H9 (cell line): ENCODE results near the gene IL1RL2. TPM values are rescaled to one million over a fixed set of nuclear protein-coding genes. Genes with fewer than 3 reads are reported as not detected.

Experiments
- DNase-seq: peaks from one replicate; pipeline ENCODE4 v3.0.0-alpha.2; 2017
- H2AFZ ChIP-seq: one replicate; pipeline ENCODE4 v1.6.1; 2013; ENCODE audit warnings: mild to moderate bottlenecking, low read length, control low read depth, moderate library complexity
- H2AK5ac ChIP-seq: 2 replicates; pipeline ENCODE4 v1.6.1; 2013; ENCODE audit warnings: low read length, control low read depth, mixed read lengths; ENCODE audit not compliant: insufficient read length
- H2BK120ac ChIP-seq: one replicate; pipeline ENCODE4 v1.6.1; 2013; ENCODE audit warnings: low read depth, mild to moderate bottlenecking, low read length, control low read depth, inconsistent platforms; ENCODE audit not compliant: poor library complexity, severe bottlenecking
- H2BK12ac ChIP-seq: 2 replicates; pipeline ENCODE4 v1.6.1; 2013; ENCODE audit warnings: low read length, control low read depth, mixed read lengths, low read depth; ENCODE audit not compliant: insufficient read length
- H2BK15ac ChIP-seq: 2 replicates; pipeline ENCODE4 v1.6.1; 2013; ENCODE audit warnings: low read depth, low read length, control low read depth
- H2BK20ac ChIP-seq: one replicate; pipeline ENCODE4 v1.6.1; 2013; ENCODE audit warnings: low read depth, mild to moderate bottlenecking, low read length, control low read depth, inconsistent platforms; ENCODE audit not compliant: poor library complexity, severe bottlenecking
- H2BK5ac ChIP-seq: 2 replicates; pipeline ENCODE4 v1.6.1; 2013; ENCODE audit warnings: low read length, control low read depth, mixed read lengths; ENCODE audit not compliant: insufficient read length
- H3K14ac ChIP-seq: 2 replicates; pipeline ENCODE4 v1.6.1; 2013; ENCODE audit warnings: low read length, control low read depth; ENCODE audit not compliant: insufficient read depth
- H3K18ac ChIP-seq: 2 replicates; pipeline ENCODE4 v1.6.1; 2013; ENCODE audit warnings: low read depth, mild to moderate bottlenecking, mixed read lengths, low read length, control low read depth; ENCODE audit not compliant: insufficient read length
- H3K23ac ChIP-seq: 2 replicates; pipeline ENCODE4 v1.6.1; 2013; ENCODE audit warnings: low read length, control low read depth, mixed read lengths, low read depth; ENCODE audit not compliant: insufficient read length
- H3K23me2 ChIP-seq: 2 replicates; pipeline ENCODE4 v1.6.1; 2013; ENCODE audit warnings: low read depth, mild to moderate bottlenecking, mixed read lengths, low read length, control low read depth; ENCODE audit not compliant: insufficient read length, poor library complexity, severe bottlenecking
- H3K27ac ChIP-seq: 2 replicates; pipeline ENCODE4 v1.5.1; 2013; ENCODE audit warnings: low read length, control low read depth, mixed read lengths, low read depth; ENCODE audit not compliant: insufficient read length
- H3K27me3 ChIP-seq: 2 replicates; pipeline ENCODE4 v1.6.1; 2013; ENCODE audit warnings: low read length, control low read depth, inconsistent platforms; ENCODE audit not compliant: insufficient read depth
- H3K4ac ChIP-seq: 2 replicates; pipeline ENCODE4 v1.6.1; 2013; ENCODE audit warnings: low read depth, mild to moderate bottlenecking, control low read depth, inconsistent platforms, low read length, moderate library complexity
- H3K4me1 ChIP-seq: 2 replicates; pipeline ENCODE4 v1.6.1; 2013; ENCODE audit warnings: low read length, control low read depth, inconsistent platforms; ENCODE audit not compliant: insufficient read depth
- H3K4me2 ChIP-seq: 2 replicates; pipeline ENCODE4 v1.6.1; 2013; ENCODE audit warnings: low read length, control low read depth, mixed read lengths; ENCODE audit not compliant: insufficient read length, insufficient read depth
- H3K56ac ChIP-seq: 2 replicates; pipeline ENCODE4 v1.6.1; 2013; ENCODE audit warnings: low read depth, mild to moderate bottlenecking, mixed read lengths, low read length, control low read depth; ENCODE audit not compliant: insufficient read length
- H3K79me1 ChIP-seq: 2 replicates; pipeline ENCODE4 v1.6.1; 2013; ENCODE audit warnings: low read depth, mild to moderate bottlenecking, moderate library complexity, low read length, control low read depth, inconsistent platforms; ENCODE audit not compliant: insufficient read depth, poor library complexity, severe bottlenecking
- H3K79me2 ChIP-seq: 2 replicates; pipeline ENCODE4 v1.6.1; 2013; ENCODE audit warnings: low read length, control low read depth, inconsistent platforms; ENCODE audit not compliant: insufficient read depth
- H3K9ac ChIP-seq: 2 replicates; pipeline ENCODE4 v1.6.1; 2013; ENCODE audit warnings: low read length, control low read depth, mixed read lengths; ENCODE audit not compliant: insufficient read length; ENCODE audit errors: extremely low read depth
- H3K9me3 ChIP-seq: one replicate; pipeline ENCODE4 v1.6.1; 2013; ENCODE audit warnings: low read depth, low read length, inconsistent platforms; ENCODE audit not compliant: control insufficient read depth
- H3T11ph ChIP-seq: one replicate; pipeline ENCODE4 v1.6.1; 2013; ENCODE audit warnings: mild to moderate bottlenecking, low read length, control low read depth, inconsistent platforms
- H4K20me1 ChIP-seq: one replicate; pipeline ENCODE4 v1.6.1; 2013; ENCODE audit not compliant: control insufficient read depth, insufficient read length, insufficient read depth
- H4K5ac ChIP-seq: 2 replicates; pipeline ENCODE4 v1.6.1; 2013; ENCODE audit warnings: low read depth, mild to moderate bottlenecking, mixed read lengths, low read length, control low read depth; ENCODE audit not compliant: insufficient read length
- H4K8ac ChIP-seq: replicated peaks from 2 replicates; pipeline ENCODE4 v1.6.1; 2013; ENCODE audit warnings: low read length, control low read depth, mixed read lengths, low read depth; ENCODE audit not compliant: insufficient read length
- H4K91ac ChIP-seq: 2 replicates; pipeline ENCODE4 v1.6.1; 2013; ENCODE audit warnings: low read depth, mild to moderate bottlenecking, moderate library complexity, mixed read lengths, low read length, control low read depth; ENCODE audit not compliant: insufficient read length
- H3K27ac Mint-ChIP-seq, 3 experiments: 2 replicates in 2 of 3; 3 replicates in 1 of 3; pipeline ENCODE4 v1.8.0; 2020 to 2021; ENCODE audit warnings: mixed read lengths in 3 of 3, mild to moderate bottlenecking in 1 of 3, moderate library complexity in 1 of 3
- H3K27me3 Mint-ChIP-seq: 2 replicates; pipeline ENCODE4 v1.8.0; 2021; ENCODE audit warnings: low read depth, mild to moderate bottlenecking, moderate library complexity, mixed read lengths
- H3K36me3 Mint-ChIP-seq, 3 experiments: 2 replicates in 2 of 3; 3 replicates in 1 of 3; pipeline ENCODE4 v1.8.0; 2020 to 2021; ENCODE audit warnings: low read depth in 3 of 3, mixed read lengths in 3 of 3; ENCODE audit not compliant: insufficient read depth in 1 of 3
- H3K4me1 Mint-ChIP-seq, 2 experiments: 2 replicates each; pipeline ENCODE4 v1.8.0; 2020; ENCODE audit warnings: mixed read lengths in 2 of 2
- H3K4me3 Mint-ChIP-seq, 2 experiments: 2 replicates in 1 of 2; 3 replicates in 1 of 2; pipeline ENCODE4 v1.8.0; 2020 to 2021; ENCODE audit warnings: mild to moderate bottlenecking in 2 of 2, mixed read lengths in 2 of 2, moderate library complexity in 1 of 2
- H3K9me3 Mint-ChIP-seq, 2 experiments: 2 replicates in 1 of 2; 3 replicates in 1 of 2; pipeline ENCODE4 v1.8.0; 2020; ENCODE audit warnings: mild to moderate bottlenecking in 2 of 2, mixed read lengths in 2 of 2, moderate library complexity in 1 of 2
- WGBS: extraction: QIAGEN DNeasy Blood & Tissue Kit; methylation state at CpG from one replicate; pipeline ENCODE4 v1.1.7; 2013; ENCODE audit warnings: missing lambda C conversion rate, low lambda C conversion rate, mixed read lengths; ENCODE audit not compliant: insufficient read length; ENCODE audit errors: extremely low coverage; 5-methylcytosine and 5-hydroxymethylcytosine counted together
- total RNA-seq: library from RNA; stranded (reverse); gene quantifications from 2 replicates; pipeline ENCODE4 v1.2.1, GENCODE V29; 2021
- TF ChIP-seq, protein P1 (sequence below): fragments of 200-600 bp; sonication (generic); conservative IDR thresholded peaks from 3 replicates; pipeline ENCODE4 v1.8.0; 2021; ENCODE audit warnings: antibody characterized with exemption, mild to moderate bottlenecking

Gene IL1RL2
- total RNA-seq, 1 experiment from 2014 or later, result not detected

DNA sequence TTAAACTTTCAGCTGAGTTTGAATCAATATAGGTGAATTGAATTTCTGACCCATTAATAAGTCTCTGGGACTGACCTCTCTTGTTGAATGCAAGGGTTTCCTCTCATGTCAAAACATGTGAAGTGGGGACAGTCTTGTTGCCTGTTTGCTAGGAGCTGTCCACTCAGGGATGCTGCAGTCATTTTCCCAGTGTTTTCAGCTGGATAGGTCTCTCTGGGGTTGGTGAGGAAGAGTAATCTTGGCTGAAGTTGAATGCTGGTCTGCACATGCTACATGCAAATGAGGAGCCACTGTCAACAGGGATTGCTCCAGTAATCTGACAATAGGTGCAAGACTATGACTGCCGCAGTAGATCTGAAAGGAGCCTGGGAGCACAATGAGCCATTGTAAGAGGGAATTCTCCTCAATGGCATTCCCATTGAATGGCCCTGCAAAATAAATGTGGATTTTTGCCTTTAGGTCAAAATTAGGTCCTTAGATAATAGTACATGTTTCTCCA, 90.4 kb downstream of the IL1RL2 start:
- H3K23ac ChIP-seq, result no peak overlapping the region
- H3K4me2 ChIP-seq, result no peak overlapping the region
- TF ChIP-seq, protein P1, sequence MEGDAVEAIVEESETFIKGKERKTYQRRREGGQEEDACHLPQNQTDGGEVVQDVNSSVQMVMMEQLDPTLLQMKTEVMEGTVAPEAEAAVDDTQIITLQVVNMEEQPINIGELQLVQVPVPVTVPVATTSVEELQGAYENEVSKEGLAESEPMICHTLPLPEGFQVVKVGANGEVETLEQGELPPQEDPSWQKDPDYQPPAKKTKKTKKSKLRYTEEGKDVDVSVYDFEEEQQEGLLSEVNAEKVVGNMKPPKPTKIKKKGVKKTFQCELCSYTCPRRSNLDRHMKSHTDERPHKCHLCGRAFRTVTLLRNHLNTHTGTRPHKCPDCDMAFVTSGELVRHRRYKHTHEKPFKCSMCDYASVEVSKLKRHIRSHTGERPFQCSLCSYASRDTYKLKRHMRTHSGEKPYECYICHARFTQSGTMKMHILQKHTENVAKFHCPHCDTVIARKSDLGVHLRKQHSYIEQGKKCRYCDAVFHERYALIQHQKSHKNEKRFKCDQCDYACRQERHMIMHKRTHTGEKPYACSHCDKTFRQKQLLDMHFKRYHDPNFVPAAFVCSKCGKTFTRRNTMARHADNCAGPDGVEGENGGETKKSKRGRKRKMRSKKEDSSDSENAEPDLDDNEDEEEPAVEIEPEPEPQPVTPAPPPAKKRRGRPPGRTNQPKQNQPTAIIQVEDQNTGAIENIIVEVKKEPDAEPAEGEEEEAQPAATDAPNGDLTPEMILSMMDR, result no peak
- peaks cover 7 to 8% of the 10 kb centered on the region in 2 experiments for H3K9me3 Mint-ChIP-seq
- H3K14ac ChIP-seq, result no peak overlapping the region
- no peaks in the 10 kb centered on the region for H3K79me2 ChIP-seq
- H3K4ac ChIP-seq, result no peak overlapping the region
- no peak overlapping the region for H3K9ac ChIP-seq
- no peak overlapping the region for H3T11ph ChIP-seq
- H4K91ac ChIP-seq, result no peak overlapping the region
- no peak overlapping the region for H2BK120ac ChIP-seq
- no peaks in the 10 kb centered on the region for H4K20me1 ChIP-seq
- no CpG with 5 or more reads among the region's 1 CpG for WGBS
- no peak overlapping the region for H4K5ac ChIP-seq
- no peaks in the 10 kb centered on the region for H3K27me3 ChIP-seq
- H3K9me3 ChIP-seq, result no peaks in the 10 kb centered on the region
- no peak overlapping the region for H3K27ac ChIP-seq
- H3K4me1 ChIP-seq, result no peaks in the 10 kb centered on the region
- no peak overlapping the region for H3K18ac ChIP-seq
- DNase-seq, result no peak
- no peak overlapping the region for H4K8ac ChIP-seq
- H3K27me3 Mint-ChIP-seq, result no peaks in the 10 kb centered on the region
- H2BK20ac ChIP-seq, result no peak overlapping the region
- no peaks in the 10 kb centered on the region for H3K79me1 ChIP-seq
- H3K56ac ChIP-seq, result no peak overlapping the region
- H2AK5ac ChIP-seq, result no peak overlapping the region
- H2BK15ac ChIP-seq, result no peak overlapping the region
- no peak overlapping the region for H2BK5ac ChIP-seq
- H3K27ac Mint-ChIP-seq, result no peak overlapping the region
- H3K4me3 Mint-ChIP-seq, result no peak overlapping the region
- no peak overlapping the region for H2BK12ac ChIP-seq
- H3K23me2 ChIP-seq, result no peaks in the 10 kb centered on the region
- no peak overlapping the region for H2AFZ ChIP-seq
- H3K36me3 Mint-ChIP-seq, result peaks cover 0 to 6% (median 4%) of the 10 kb centered on the region in 3 experiments; a peak in 3 of 7 replicates
- H3K4me1 Mint-ChIP-seq, result no peaks in the 10 kb centered on the region
